ENCODE data around the gene SAMMSON. TPM values are rescaled to one million over a fixed set of nuclear protein-coding genes. Genes with fewer than 3 reads are reported as not detected.
A peak's percentile ranks its signal among the peaks of the same experiment; 100 is the strongest.

The SAMMSON gene
- total RNA-seq, 1 donor from 2014 or later: 3.4 TPM

DNA sequence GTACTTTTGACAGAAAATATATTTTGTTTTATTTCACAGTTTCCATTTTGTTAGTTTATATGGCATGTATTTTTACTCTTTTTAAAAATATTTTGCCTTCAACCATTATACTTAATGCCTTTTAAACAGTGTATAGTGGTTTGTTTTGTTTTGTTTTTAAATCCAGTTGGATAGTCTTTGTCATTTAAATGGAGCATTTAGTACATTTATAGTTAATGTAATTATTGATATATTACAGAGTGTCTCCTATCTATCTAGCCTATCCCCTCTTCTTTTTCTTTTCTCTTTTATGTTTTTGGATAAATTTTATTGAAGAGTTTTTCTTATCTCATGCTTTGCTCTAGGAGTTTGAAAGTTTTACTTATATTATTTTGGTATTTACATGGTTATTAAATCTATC, 3.6 kb downstream of the SAMMSON start:
- DNase-seq (ENCODE audit: low spot score): no peak
- intact Hi-C loops (cut with DNase I): no loop called here
- no peak for ATAC-seq

DNA sequence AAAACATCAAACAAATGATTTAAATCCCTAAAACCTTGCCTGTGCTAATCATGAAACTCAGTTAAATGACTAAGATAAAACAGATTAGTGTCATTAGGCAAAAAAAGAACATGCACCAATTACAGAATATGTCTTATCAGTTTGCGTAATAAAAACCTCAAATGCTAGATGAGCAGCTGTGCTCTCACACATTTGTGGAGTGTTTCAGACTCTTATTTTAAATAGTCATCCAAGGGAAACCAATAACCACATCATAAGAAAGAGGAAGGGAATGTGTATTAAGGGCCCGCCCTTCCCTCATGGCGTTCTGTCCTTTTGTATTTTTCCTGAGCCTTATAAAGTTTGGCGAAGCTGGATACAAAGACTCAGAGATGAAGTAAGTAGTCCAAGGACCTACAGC, 6.6 kb downstream of the SAMMSON start:
- intact Hi-C loops (cut with DNase I): no loop called here
- DNase-seq (ENCODE audit: low spot score) (no peak), ATAC-seq (no peak)

DNA sequence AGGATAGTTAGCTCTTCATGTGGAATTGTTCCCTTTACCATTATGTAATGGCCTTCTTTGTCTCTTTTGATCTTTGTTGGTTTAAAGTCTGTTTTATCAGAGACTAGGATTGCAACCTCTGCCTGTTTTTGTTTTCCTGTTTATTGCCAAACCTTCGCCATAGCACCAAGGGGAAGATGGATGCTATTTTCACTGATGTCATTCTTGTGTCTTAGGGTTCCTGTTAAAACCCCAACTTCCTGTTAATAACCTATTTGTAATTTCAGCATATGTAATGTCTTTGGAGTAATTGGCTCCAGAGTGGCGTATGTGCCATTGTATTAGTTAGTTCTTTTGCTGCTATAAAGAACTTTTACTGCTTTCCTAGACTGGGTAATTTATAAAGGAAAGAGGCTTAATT, 10.8 kb downstream of the SAMMSON start:
- ATAC-seq: no peak

DNA sequence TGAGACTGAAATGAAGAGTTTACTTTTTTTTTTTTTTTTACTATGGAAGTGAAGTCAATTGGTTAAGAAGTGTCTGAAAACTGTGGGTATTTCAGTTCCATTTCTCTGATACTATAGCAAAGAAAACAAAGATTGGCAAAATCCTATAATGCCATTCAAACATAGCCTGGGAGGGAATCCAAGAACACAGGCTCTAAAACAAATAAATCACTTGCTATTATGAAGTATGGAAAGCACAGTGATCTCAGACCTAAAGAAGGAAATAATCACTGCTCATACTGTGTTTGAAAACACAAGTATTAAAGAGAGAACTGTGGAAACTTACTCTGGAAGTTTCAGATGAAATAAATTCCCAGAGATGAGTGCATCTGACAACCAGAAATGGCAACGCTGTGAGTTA, 12.0 kb downstream of the SAMMSON start:
- intact Hi-C loops (cut with DNase I): no loop called here
- DNase-seq (ENCODE audit: low spot score): no peak
- ATAC-seq: no peak

More for the DNA sequence above, 10.8 kb downstream of the SAMMSON start:
- DNase-seq (ENCODE audit: low spot score): no peak
- intact Hi-C loops (cut with DNase I): no loop called here

DNA sequence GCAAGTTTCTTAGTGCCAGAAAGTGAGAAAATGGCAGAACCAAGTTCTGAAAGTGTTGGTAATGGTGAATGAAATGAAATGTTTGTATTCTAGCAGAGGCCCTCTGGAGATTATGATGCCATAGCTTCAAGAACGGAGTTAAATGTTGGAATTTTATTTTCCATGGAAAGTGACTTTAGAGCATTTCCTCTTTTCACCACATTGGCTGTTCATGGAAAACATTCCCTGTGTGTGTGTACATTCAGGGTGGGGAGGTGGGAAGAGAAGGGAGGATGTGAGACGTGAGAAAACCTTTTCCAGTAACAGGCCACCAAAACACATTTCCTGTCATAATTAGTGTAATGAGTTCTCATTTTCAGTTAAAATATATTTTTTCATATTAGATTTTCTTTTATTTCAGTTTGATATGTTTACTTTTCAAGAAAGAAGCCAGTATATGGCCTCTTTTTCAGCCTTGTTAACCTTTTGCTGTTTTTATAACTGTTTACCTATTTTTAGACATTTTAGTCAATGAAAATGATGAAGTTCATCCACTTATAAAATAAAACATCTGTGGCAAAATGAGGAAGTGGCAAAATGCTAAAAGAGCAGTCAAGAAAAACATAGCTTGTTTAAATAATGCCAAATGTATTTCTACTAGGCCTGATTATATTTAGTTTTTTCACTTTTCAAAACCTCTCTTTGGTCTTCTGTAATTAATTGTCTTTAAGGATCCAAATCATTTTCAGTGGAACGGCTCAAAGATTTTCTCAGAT, 21.6 kb downstream of the SAMMSON start:
- DNase-seq (ENCODE audit: low spot score): no peak
- no peak for ATAC-seq
- intact Hi-C loops (cut with DNase I): no loop called here

DNA sequence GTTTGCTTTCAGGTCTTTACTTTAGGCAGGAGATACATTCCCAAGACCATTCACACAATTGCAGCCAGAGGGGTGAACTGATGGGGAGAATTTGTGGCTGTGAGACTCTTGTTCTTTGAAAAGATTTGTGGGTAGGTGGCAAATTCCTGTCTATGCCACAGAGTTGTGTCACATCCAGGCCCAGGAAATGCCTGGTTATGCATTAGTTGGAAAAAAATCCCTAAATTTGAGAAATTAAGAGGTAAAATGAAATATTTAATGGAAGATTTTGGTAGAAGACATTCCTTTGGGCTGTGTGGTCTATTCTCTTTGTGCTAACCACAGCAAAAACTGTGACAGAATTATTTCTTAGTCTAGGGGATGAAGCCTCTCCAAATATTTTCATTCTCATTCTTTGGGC, 28.8 kb downstream of the SAMMSON start:
- DNase-seq (ENCODE audit: low spot score) (no peak), ATAC-seq (no peak)
- intact Hi-C loops (cut with DNase I): no loop called here

DNA sequence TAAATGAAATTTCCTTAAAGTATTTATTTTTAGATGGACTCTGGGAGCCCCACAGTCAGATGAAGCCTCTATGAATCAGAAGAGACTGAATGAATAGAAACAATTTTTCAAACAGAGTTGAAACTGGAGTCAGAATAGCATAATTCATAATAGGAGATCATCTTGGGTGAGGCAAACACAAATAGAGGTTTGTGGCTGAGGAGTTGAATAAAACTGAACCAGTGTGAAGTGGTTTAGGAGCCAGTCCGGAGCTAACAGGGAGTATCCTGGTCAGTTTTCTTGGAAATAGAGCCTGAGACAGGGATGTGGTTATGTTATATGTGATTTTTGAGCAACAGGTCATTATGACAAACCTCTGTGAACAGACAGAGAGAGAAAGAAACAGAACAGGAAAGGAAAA, 39.2 kb downstream of the SAMMSON start:
- intact Hi-C loops (cut with DNase I): no loop called here

DNA sequence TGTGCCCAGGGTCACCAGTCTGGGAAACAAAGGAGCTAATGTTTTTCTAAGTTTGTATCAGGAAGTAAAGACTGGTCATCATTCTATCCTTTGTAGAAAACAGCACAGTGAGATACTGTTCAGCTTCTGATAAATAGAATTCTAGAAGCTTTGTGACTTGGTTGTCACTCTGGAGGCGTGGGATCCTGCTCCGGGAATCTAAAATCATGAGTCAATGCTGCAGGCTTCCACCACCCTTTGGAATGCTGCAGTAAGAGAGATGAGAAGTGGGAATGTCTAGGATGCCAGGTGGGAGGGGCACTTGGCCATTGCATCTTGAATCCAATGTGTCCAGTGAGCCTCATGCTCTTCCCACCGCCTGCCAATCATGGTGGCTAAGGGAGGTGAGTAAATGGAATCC, 40.9 kb downstream of the SAMMSON start:
- intact Hi-C loops (cut with DNase I): no loop called here
- no peak for ATAC-seq

More for the DNA sequence above, 39.2 kb downstream of the SAMMSON start:
- DNase-seq (ENCODE audit: low spot score): no peak
- no peak for ATAC-seq

DNA sequence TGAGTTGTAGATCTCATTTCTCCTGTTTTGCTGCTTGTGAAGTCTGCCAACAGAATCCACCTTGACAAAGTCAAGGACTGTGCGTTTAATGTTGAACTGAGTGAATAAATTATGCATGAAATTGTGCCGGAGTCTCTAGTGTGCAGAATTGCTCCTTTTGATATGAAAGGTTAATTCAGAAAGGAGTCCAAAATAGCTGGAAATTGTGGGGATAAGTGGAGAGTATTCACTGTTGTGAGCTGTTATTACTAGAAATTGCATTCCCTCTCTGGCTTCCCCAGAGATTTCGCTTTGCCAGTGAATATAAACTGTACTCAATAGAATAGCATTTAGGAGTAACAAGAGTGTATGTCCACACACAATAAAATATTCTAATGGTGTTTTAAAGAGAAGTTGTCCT, 43.1 kb downstream of the SAMMSON start:
- DNase-seq (ENCODE audit: low spot score) (no peak), ATAC-seq (no peak)
- intact Hi-C loops (cut with DNase I): no loop called here

More for the DNA sequence above, 40.9 kb downstream of the SAMMSON start:
- DNase-seq (ENCODE audit: low spot score): no peak

DNA sequence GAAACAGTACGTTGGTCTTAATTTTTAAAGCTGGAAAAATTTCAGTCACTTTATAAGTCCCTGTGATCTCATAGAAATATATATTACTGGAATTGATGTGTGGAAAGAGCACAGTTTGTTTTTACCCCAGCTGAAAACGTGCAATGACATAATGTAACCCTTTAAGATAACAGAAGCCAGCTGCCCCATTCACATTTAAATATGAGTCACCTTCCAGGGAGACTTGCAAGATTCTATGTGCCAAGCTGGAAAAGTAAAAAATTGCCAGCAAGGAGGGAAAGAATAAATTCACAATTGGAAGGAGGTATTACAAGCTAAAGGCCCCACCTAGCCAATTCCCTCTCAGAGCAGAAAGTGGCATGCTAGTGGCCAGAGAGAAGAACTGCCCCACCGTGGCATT, 50.2 kb downstream of the SAMMSON start:
- intact Hi-C loops (cut with DNase I): no loop called here
- DNase-seq (ENCODE audit: low spot score) (no peak), ATAC-seq (no peak)

DNA sequence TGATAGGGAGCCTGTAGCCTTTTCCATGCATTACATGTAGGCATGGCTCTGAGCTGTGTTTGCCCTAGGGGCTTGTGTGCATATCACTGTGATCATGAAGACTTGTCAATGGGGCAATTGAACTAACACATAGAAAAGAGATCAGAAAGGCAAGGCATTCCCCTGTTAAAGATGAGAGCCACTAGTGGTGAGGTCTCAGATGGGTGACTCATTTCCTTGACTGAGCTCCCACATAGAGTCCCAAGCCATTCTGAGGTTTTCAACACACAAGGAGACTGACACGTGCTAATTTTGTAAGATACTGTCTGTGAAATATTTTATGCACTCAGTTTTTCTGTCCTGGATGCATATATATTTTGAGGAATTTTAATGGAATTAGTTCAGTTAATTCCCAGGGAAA, 53.8 kb downstream of the SAMMSON start:
- intact Hi-C loops (cut with DNase I): no loop called here

DNA sequence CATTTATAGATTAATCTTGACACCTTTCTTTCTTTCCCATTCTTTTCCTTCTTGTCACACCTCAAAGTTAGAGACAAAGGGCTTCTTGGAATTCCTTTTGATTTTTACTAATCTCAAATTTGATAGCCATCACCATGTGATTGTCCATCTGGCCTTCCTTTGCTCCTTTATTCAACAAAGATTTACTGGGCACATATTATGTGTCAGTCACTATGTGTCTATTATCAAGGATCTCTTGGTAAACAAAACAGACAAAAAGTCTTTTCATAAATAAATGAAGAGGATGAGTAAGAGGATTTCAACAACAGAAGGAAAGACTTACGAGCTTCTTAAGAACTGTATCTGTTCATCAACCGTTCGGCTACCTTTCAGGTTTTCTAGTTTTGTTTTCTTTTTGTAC, 56.5 kb downstream of the SAMMSON start:
- intact Hi-C loops (cut with DNase I): no loop called here
- no peak for DNase-seq (ENCODE audit: low spot score)
- no peak for ATAC-seq

More for the DNA sequence above, 53.8 kb downstream of the SAMMSON start:
- DNase-seq (ENCODE audit: low spot score): no peak
- no peak for ATAC-seq

DNA sequence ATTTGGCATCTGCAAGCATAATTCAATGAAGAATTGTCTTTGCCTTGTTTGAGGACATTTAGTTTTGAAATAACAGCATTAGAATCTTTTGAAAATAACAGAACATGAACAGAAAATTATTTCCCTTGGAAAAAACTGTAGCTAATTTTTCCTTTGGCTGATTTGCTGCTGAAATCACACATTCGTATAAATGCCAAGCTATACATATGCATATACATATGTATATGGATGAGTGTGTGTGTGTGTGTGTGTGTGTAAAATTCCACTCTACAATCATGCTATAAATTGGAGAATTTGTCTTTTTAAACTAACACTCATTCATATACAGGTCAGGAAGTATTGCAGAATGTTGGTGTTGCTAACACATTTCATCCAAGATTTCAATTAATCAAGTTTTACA, 57.9 kb downstream of the SAMMSON start:
- DNase-seq (ENCODE audit: low spot score) (no peak), ATAC-seq (no peak)
- intact Hi-C loops (cut with DNase I): no loop called here

DNA sequence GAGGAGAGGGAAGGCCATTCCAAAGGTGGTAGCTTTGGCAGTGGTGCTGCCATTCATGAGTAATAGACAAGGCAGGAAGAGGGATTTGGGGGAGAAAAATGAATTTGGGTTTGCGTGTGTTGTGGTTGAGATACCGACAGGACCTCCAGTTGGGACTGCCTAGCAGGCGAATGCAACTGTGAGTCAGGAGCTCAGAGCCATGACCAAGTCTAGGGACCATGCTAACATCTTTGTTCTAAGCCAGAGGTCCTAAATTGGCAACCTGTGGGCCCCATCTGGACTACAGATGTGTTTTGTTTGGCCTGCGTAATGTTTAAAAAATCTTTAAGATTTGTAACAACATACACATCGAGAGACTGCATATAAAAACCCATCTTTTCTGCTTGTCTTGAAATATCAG, 61.6 kb downstream of the SAMMSON start:
- intact Hi-C loops (cut with DNase I): no loop called here
- ATAC-seq (no peak), DNase-seq (ENCODE audit: low spot score) (no peak)

DNA sequence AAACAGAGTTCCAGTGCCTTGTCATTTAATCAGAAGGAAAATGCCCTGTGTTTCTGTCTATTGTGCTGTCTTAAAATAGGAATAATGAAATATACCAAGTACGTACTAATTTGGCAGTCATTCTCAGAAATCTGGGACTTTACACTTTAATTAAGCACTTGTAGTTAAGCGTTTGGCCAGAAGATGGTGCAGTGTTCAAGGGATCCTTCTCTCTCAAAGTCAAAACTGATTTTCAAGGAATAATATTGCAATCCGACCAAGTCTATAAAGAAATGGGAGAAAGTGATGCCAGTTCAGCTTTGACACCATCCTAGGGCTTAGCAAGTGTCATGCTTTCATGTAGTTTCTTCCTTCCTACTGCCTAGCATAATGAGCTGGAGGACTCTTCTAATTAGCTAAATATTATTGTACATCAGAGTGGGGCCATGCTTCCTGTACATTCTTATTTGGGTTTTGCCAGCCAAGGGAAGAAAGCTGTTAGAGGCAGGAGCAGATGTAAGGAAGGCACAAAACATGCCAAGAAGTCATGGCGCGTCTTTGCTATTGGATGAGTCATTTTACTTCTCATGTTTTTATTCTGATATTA, 64.8 kb downstream of the SAMMSON start:
- intact Hi-C loops (cut with DNase I): no loop called here
- DNase-seq (ENCODE audit: low spot score): no peak
- peak; percentile 32 for ATAC-seq

DNA sequence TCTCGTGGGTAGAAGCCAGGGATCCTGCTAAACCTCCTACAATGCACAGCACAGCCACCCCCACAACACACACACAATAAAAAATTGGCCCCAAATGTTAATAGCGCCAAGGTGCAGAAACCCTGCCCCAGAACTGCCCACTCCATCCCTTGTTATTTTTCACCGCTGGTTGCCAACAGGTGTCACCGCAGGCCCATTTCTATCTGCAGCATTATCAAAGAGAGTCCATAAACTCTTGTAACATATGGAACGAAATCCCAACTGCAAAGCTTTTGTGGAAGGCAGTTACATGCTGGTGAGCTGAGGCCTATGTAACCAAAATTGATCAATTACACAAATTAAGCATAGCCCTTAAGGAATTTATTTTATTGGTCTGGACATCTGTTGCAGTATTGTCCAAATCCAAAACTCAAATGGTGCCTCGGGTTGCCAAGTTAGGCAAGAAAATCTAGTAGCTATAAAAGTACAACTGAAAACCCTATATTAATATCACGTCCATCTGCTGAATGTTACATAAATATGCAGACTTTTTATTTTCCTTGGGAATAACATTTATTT, 66.2 kb downstream of the SAMMSON start:
- no peak for DNase-seq (ENCODE audit: low spot score)
- intact Hi-C loops (cut with DNase I): no loop called here
- no peak for ATAC-seq

DNA sequence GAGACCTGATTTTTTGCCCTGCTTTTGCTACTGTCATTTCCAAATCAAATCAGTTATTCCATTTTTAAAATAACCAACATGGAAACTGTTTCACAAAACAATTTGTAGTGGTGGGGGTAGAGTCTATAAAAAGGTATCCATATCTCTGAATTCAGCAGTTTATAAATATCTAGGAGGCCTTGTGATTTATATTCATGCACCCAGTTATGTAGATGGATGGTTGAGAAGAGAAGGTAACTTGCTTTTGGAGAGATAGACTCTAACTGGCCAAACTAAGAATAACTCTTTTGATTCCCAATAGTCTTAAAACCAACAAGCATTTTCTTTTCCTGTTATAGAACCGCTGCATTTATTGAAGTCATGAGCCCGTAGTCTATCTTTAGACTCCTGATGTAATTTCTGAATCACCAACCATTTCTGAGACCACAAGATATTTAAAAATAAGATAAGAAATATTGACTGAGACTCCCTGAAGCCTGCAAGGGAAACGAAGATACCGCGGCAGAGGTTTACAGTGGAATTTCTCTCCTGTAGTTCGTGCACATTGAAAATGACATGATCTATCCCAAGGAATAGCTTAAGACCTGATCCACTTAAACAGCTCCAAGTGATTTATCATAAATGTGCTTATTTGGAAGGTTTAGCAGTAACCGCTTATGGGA, 68.5 kb downstream of the SAMMSON start:
- intact Hi-C loops (cut with DNase I): no loop called here
- ATAC-seq (no peak), DNase-seq (ENCODE audit: low spot score) (no peak)

DNA sequence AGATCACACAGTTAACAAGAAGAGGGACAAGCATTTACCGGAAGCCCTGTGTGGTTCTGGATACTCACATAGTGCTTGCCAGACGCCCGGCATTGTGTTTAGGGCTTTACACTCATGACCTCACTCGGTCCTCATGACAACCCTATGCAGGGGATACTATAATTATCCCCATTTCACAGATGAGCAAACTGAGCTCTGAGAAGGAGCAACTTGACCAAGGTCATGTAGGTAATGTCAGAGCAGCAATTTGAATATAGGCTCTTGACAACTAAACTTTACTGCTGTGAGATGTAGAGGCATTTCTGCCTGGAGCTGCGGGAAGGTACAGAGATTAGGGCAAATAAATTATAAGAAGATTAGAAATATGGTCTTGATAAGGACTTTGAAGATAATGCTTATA, 70.0 kb downstream of the SAMMSON start:
- DNase-seq (ENCODE audit: low spot score) (no peak), ATAC-seq (no peak)
- intact Hi-C loops (cut with DNase I): no loop called here

DNA sequence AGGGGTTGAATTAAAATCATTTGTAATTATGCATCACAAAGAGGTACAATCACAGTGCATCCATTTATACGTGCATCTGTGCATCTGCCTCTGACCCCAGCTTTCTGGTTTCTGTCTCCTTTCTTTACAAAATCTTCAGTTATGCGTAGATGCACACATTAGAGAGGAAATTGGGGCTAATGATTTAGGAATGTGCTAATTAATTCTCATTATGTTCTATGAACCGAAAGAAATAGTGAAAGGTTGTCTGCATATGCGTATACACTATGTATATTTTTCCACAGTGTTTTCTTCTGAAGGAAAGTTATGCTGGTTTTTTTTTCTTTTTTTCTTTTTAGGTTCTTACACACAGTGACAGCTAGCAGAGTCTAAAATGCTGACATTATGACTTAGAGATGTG, 71.6 kb downstream of the SAMMSON start:
- intact Hi-C loops (cut with DNase I): no loop called here
- no peak for ATAC-seq

DNA sequence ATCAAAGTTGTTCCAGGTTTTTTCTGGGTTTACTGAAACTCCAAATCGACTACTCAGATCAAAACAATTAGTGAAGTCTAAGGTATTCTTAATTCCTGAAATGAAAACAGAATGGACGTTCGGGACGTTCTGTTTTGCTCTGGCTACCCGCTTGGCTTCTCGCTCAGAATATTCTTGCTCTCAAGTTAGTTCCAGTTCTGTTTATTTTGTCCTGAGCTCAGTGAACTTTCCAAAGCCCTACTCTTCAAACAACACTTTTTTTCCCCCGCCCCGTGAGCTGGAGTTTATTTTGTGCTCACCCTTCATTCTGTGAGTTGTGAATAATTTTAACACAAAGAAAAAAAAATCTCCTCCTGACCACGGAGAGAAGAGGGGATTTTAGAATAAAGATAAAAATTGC, 72.6 kb downstream of the SAMMSON start:
- intact Hi-C loops (cut with DNase I): no loop called here
- DNase-seq (ENCODE audit: low spot score) (no peak), ATAC-seq (no peak)

More for the DNA sequence above, 71.6 kb downstream of the SAMMSON start:
- DNase-seq (ENCODE audit: low spot score): no peak
